Measurements from ENCODE around the gene DRG2.

DNA sequence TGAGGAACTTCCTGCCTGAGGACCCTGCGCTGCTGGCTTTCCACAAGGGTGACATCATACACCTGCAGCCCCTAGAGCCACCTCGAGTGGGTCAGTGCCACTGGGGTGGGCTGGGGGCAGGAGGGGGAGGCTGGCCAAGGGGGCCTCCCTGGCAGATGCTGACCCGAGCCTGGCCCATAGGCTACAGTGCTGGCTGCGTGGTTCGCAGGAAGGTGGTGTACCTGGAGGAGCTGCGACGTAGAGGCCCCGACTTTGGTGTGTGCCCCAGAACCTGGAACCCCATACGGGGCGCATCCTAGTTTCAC, 69.2 kb downstream of the DRG2 start:
- TF ChIP-seq TEAD4 (IDR thresholded peaks at IDR 0.05) (no peak), USF1 (IDR thresholded peaks at IDR 0.05) (no peak), NFIC (IDR thresholded peaks at IDR 0.05) (no peak), CREB1 (IDR thresholded peaks at IDR 0.05; ENCODE audit: low read depth) (no peak), MAX (IDR thresholded peaks at IDR 0.05) (no peak), FOXM1 (IDR thresholded peaks at IDR 0.05; ENCODE audit: borderline replicate concordance, low read depth) (no peak), EP300 (IDR thresholded peaks at IDR 0.05; ENCODE audit: borderline replicate concordance) (no peak), TAF1 (IDR thresholded peaks at IDR 0.05; ENCODE audit: low read depth) (no peak), CEBPB (IDR thresholded peaks at IDR 0.05) (no peak)
- TF ChIP-seq, protein P1, sequence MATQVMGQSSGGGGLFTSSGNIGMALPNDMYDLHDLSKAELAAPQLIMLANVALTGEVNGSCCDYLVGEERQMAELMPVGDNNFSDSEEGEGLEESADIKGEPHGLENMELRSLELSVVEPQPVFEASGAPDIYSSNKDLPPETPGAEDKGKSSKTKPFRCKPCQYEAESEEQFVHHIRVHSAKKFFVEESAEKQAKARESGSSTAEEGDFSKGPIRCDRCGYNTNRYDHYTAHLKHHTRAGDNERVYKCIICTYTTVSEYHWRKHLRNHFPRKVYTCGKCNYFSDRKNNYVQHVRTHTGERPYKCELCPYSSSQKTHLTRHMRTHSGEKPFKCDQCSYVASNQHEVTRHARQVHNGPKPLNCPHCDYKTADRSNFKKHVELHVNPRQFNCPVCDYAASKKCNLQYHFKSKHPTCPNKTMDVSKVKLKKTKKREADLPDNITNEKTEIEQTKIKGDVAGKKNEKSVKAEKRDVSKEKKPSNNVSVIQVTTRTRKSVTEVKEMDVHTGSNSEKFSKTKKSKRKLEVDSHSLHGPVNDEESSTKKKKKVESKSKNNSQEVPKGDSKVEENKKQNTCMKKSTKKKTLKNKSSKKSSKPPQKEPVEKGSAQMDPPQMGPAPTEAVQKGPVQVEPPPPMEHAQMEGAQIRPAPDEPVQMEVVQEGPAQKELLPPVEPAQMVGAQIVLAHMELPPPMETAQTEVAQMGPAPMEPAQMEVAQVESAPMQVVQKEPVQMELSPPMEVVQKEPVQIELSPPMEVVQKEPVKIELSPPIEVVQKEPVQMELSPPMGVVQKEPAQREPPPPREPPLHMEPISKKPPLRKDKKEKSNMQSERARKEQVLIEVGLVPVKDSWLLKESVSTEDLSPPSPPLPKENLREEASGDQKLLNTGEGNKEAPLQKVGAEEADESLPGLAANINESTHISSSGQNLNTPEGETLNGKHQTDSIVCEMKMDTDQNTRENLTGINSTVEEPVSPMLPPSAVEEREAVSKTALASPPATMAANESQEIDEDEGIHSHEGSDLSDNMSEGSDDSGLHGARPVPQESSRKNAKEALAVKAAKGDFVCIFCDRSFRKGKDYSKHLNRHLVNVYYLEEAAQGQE (IDR thresholded peaks at IDR 0.05; ENCODE audit: low read depth): no peak
